ENCODE results near the gene RPS6KC1.
"Not testable (repeated sequence)": the region's sequence is repeated elsewhere in the genome, so short reads cannot be mapped to it uniquely, and the experiment has no call there.

Gene RPS6KC1

DNA sequence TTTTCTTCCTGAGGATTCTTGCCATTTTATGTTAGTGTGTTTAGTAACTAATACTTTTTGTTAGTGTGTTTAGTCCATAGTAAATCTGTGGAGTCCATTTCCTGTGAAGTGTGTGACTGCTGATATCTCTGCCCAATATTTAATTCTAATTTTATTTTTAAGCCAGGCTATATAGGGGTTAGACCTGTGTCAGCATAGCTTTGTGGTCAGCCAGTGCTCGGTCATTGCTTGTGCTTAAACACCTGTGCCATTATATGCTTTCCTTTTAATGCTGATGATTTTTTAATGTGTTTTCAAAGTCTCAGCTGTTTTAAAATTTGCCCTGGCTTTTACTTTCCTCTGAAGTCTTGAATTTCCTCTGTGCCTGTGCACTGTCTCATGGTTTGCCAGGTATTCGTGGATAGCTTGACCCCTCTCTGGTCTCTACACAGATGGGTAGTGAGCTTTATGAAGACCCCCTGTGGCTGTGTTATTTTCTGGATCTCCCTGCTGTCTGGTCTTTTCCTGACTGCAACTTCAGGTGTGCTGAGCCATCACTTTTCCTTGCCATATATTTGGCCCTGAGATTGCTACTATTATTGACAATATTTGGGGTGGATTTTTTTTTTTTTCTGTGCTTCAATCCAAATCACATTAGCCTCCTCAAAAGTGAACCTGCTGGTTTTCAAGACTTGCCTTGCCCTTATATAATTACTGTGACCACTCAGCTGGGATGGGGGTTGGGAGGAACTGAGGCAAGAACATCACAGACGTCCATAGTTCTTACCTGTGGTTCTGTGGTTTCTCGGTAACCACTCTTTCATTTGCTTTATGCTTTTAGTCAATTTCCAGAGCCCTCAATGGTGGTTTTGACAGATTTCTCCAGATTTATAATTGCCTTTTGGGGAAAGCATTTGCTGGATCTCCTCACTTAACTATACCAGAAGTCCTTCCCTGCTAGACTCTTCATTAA, 59.6 kb downstream of the RPS6KC1 start:
- DNase-seq (ENCODE audit: low read depth) = no peak

DNA sequence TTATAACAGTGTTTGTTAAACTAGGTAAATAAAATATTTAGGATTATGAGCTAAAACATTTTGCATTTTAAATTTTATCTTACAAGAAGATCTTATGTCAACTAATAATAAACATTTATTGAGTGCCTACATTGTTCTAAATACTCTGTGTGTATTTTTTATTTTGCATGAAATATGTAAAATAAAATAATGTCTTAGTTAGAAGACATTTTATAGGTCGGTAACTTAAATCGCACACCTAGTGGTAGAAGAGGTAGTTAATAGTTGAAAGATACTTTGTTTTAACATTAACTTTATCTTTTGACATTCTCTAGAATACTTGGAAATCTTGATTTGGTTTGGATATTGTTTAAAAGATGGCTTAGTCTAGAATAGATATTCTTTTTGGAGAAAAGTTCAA, 60.5 kb downstream of the RPS6KC1 start:
- no peak for DNase-seq (ENCODE audit: low read depth)

DNA sequence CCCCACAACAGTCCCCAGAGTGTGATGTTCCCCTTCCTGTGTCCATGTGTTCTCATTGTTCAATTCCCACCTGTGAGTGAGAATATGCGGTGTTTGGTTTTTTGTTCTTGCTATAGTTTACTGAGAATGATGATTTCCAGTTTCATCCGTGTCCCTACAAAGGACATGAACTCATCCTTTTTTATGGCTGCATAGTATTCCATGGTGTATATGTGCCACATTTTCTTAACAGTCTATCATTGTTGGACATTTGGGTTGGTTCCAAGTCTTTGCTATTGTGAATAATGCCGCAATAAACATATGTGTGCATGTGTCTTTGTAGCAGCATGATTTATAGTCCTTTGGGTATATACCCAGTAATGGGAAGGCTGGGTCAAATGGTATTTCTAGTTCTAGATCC, 61.7 kb downstream of the RPS6KC1 start:
- DNase-seq (ENCODE audit: low read depth) = not testable (repeated sequence)

DNA sequence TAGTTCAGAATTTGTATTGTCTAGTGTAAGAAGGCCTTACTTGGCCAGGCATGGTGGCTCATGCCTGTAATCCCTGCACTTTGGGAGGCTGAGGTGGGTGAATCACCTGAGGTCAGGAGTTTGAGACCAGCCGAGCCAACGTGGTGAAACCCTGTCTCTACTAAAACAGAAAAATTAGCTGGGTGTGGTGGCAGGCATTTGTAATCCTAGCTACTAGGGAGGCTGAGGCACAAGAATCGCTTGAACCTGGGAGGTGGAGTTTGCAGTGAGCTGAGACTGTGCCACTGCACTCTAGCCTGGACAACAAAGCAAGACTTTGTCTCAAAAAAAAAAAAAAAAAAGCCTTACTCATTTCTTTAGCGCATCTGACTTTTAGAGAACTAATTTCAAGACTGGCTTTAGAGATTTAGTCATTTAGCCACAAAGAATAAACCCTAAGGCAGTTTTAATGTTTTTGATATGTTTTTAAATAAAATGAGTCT, 66.7 kb downstream of the RPS6KC1 start:
- DNase-seq (ENCODE audit: low read depth) = not testable (repeated sequence)

DNA sequence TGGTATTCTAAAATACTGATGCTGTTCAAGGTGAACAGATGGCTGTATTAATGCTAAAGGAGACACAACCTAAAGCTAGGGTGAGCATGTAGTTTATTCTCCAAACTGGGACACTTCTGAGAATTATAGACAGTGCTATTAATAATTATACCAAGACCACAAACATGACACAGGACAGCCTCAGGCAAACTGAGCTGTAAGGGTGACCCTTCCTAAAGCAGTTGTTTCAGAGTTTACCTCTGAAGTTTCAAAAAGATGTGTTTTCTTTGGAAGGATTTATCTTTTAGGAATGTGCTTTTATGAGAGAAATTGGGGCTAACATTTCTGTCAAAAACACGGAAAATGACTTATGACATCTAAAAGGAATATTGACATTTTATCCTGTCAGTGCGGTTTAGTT, 68.8 kb downstream of the RPS6KC1 start:
- DNase-seq (ENCODE audit: low read depth) = no peak

DNA sequence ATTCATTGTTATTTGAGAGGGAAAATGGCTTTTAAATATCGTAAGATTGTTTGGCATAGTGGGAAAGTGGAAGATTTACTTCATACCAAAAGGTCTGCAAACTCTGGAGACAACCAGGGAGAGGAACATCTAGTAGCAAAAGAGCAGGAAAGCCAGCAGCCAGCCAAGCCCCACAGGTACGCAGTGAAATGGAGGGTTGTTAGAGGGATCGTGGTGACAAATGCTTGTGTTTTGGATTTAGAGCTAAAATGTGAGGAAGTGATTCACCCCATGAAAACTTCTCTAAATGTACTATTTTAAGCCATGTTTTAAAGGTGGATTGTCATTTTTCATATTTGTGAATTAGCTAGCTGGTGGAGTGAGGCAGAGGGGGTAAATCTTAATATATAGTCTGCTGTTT, 69.3 kb downstream of the RPS6KC1 start:
- DNase-seq (ENCODE audit: low read depth) = no peak

DNA sequence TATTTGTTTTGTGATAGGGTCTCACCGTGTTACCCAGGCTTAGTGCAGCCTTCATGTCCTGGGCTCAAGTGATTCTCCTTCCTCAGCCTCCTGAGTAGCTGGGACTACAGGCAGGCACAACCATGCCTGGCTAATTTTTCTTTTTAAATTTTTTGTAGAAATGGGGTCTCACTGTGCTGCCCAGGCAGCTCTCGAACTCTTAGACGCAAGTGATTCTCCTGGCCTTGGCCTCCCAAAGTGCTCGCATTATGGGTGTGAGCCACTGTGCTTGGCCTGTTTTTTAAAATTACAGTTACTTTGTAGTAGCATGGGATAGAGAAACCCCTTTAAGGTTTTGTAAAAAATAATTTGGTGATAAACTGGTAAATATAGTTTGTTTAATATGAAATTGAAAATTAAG, 69.9 kb downstream of the RPS6KC1 start:
- DNase-seq (ENCODE audit: low read depth) = no peak

DNA sequence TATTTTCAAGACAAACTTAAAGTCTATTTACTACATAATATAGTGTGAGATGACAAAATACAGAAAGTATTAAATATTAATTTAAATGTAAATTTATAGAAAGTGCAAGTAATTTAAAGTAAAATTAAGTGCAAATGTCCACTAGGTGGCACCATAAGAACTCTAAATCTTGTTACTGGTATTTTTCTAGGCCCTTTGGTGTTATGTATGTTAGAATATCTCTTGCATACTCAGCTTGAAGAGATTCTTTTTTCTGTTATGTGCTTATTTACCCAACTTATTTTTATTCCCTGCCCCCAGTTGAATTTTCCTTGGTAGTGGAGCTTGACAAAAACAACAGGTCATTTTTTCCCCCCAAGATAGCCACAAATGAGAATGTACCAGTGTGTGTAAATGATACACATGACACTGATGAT, 71.5 kb downstream of the RPS6KC1 start:
- DNase-seq (ENCODE audit: low read depth) = no peak

DNA sequence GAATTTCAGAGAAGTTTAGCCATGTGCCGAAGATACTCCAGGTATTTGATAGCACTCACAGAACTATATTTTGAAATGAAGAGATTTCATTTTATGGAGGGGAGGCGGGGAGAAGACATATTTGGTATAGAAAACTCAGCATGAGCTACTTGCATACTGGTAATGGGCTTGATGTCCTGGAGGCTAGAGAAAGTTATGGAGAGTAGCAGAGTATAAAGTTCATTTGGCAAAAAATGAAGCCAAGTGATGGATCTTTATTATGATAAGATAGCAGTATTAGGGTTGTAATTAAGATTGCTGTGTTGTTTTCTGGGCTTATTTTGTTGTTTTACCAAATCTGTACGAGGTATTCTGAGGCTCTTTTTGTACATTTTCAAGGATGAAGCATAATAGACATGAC, 72.0 kb downstream of the RPS6KC1 start:
- DNase-seq (ENCODE audit: low read depth) = no peak

DNA sequence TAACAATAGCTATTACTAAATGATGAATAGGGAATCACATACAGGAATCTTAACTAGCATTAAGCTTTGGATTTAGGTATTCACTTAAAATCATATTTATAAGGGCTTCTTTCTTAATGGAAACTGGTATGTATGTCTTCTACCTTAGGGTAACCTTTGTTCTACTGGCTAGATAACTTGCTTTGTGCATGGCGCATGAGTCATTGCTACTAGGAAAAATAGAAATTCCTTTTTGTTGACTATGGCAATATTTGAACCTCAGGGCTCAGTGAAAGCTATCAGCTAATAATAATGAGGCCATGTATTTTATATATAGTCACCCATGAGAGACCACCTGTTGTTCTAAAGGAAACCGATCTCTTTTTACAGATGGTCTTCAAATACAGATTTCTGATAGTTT, 72.5 kb downstream of the RPS6KC1 start:
- peak; percentile 26 for DNase-seq (ENCODE audit: low read depth)

DNA sequence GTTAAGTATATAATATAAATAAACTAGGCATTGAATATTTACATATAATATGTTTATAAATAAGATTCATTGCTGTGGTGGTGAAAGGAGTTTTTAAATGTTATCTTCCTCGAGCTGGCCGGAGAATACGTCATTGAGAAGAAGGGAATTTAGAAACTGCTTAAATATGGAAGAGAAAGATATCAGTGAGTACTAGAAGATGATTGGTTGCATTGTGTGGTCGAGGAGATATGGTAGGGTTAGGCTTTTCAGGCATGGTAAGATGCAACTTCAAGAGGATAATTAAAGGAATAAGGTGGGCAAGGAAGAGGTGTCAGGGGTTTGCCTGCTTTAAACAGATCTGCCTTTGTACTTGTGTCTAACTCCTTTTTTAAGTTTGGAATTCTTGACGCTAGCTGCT, 73.5 kb downstream of the RPS6KC1 start:
- DNase-seq (ENCODE audit: low read depth) = no peak

DNA sequence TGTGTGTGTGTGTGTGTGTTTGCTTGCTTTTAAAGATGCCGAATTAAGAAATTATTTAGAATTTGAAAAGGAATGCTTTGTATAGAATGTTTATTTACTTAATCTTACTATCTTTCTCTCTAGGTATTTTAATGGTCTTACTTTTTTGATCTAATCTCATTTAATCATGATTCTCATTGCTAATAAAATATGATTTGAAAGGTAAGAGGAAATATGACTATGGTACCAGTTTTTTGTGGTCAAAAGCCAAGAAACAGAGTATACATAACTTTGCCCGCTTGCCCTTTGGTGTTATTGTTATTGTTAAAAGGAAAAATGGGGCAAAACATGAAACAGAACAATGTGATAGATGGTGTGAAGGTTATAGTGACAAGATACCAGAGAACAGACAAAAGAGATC, 74.6 kb downstream of the RPS6KC1 start:
- no peak for DNase-seq (ENCODE audit: low read depth)

DNA sequence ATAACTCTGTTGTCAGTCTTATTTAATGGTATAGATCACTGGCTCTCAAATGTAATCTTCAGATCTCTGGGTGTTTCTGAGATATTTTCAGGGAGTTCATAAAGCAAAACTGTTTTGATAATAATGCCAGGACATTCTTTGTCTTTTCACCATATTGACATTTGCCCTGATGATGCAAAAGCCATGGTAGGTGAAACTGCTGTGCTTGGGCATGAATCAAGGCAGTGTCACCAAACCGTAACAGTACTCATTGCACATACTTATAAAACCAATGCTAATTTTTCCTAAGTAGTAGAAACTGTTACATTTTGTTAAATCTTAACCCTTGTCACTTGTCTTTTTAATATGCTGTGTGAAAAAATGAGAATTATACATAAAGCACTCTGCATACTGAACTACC, 76.0 kb downstream of the RPS6KC1 start:
- no peak for DNase-seq (ENCODE audit: low read depth)

DNA sequence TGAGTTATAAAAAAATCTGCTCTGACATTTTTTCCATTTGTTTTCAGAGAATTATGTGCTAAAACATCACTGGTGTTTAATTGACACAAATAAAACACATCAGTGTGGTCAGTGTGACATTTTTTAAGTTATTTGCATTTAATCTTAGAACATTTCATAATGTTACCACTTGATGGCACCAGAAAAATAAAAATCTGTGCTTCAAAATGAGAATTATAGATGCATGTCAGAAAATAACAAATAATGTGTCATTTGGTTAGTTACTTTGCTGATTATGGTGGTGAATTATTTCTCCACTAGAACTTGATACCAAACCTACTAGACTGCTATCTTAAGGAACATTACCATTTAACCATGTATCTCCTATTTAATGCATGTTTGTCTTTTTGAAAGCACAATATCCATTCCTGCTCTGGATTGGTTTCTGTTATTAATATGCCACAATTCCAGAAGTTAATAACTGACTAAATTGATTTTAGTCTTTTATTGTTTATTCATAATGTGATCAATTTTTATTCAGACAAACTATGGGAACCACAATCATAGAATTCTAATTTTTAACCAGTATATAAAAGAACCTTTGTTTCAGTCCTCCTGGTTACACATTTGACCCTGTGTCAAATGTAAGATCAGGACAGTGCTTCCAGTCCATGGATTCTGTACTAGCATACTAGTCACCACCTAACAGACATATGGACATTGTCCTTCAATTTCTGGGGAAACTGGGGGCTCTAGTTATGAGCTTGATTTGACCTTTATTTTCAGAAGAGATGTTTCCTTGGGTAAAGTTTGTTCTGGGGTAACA, 81.0 kb downstream of the RPS6KC1 start:
- DNase-seq (ENCODE audit: low read depth) = no peak

DNA sequence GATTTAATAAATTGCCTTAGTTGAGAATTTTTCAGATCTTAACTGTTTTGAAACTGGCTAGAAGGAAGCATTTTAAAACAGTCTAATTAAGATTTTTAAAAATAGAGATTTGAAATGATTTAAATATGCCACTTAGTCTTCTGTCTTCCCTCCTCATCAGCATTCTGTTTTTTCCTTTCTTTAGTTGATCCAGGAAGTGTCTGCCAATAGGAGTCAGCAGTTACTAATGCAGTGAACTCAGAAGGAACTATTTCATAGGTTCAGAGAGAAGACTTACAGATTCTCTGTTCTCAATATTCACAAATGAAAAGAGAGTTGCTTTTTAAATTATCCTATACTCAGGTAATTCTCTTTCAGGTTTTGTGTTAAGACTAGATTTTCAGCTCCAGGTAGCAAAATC, 84.5 kb downstream of the RPS6KC1 start:
- no peak for DNase-seq (ENCODE audit: low read depth)

DNA sequence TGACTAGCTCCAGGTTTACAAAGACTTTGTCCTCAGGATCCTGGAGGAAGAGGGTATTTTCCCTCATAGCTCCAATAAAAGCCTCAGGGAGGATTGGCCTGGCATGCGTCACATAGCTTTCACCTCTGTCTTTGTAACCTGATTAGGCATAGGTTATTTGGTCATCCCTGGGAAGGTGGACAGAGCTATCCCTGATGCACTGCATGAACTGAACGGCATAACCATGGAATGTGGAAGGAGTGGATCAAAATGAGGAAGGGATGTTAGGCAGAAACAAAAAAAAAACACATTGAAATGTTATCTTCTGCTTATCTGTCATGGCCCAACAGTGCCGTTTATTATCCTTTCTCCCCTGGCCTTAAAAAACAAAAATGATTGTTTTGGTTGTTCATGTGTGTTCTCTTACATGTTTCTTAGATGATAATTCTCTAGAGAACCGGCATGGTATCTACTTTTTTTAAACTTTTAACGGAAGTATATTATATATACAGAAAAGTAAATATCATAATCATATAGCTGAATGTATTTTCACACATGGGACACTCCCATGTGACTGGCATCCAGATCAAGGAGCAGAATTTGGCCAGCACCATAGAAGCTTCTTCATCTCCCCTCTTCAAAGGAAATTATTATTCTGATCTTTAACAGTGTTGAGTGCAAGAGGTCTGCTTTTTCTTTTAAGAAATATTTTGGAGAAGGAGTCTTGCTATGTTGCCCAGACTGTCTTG, 85.3 kb downstream of the RPS6KC1 start:
- no peak for DNase-seq (ENCODE audit: low read depth)

DNA sequence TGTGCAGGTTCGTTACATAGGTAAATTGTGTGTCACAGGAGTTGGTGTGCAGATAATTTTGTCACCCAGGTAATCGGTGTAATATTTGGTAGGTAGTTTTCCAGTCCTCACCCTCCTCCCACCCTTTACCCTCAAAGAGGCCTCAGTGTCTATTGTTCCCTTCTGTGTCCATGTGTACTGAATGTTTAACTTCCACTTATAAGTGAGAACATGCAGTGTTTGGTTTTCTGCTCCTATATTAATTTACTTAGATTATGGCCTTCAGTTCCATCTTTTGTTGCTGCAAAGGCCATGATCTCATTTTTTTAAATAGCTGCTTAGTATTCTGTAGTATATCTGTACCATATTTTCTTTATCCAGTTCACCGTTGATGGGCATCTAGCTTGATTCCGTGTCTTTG, 87.3 kb downstream of the RPS6KC1 start:
- no peak for DNase-seq (ENCODE audit: low read depth)

DNA sequence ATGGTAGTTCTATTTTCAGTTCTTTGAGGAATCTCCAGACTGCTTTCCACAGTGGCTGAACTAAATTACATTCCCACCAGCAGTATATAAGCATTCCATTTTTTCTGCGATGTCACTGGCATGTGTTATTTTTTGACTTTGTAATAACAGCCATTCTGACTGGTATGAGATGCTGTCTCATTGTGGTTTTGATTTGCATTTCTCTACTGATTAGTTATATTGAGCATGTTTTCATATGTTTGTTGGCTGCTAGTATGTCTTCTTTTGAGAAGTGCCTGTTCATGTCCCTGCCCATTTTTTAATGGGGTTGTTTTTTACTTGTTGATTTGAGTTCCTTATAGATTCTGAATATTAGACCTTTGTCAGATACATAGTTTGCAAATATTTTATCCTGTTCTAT, 87.9 kb downstream of the RPS6KC1 start:
- DNase-seq (ENCODE audit: low read depth) = no peak

DNA sequence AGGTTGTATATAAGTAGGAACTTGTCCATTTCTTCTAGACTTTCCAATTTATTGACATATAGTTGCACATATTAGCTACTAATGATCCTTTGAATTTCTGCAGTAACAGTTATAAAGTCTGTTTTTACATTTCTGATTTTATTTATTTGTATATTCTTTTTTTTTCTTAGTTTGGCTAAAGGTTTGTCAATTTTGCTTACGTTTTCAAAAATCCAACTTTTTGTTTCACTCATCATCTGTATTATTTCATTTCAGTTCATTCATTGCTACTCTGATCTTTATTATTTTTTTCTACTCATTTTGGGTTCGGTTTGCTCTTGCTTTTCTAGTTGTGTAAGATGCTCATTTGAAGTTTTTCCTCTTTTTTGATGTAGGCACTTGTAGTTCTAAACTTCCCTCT, 97.9 kb downstream of the RPS6KC1 start:
- no peak for DNase-seq (ENCODE audit: low read depth)

DNA sequence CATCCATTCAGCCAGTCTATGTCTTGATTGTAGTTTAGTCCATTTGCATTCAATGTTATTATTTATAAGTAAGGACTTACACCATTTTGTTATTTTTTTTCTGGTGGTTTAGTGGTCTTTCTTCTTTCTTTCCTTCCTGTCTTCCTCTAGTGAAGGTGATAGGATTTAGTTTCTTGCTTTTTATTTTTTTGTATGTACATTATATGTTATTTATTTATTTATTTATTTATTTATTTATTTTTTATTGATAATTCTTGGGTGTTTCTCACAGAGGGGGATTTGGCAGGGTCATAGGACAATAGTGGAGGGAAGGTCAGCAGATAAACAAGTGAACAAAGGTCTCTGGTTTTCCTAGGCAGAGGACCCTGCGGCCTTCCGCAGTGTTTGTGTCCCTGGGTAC, 99.0 kb downstream of the RPS6KC1 start:
- not testable (repeated sequence) for DNase-seq (ENCODE audit: low read depth)

DNA sequence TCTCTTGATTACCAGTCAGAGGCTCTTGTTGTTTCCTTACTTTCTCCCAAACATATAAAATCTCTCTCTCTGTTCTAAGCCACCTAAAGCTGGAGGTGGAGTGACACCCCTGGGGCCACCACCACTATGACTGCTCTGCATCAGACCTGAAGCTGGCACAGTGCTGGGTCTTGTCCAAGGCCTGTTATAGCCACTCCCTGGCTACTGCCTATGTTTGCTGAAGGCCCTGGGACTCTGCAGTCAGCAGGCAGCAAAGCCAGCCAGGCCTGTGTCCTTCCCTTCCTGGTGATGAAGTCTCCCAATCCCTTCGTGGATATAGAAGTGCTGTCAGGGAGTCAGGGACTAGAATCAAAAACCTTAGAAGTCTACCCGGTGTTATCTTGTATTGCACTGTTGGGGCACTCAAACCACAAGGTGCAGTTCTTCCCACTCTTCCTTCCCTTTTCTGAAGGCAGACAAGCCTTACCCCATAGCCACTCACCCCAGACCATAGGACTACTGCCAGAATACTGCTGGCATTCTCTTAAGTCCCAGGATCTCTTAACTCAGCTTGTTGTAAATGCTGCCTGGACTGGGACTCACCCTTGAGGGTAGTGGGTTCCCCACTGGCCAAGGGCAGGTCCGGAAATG, 103.1 kb downstream of the RPS6KC1 start:
- no peak for DNase-seq (ENCODE audit: low read depth)

DNA sequence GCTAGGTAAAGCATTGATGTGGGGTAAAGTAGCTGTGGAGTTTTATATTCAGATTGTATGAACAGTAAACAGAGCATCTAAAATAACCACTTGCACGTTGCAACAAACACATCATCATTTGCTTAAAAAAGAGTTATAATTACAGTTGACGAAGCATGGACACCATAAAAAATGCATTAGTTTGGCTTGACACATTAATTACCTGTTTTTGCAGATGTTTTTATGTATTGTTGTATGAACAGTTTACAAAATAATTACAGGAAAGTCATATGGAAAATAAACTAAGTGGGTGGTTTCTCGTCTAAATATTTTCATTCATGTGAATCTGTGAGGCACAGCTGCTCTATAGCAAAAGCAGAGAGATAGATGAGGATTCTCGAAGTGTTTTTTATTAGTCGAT, 108.3 kb downstream of the RPS6KC1 start:
- no peak for DNase-seq (ENCODE audit: low read depth)
